ENCODE results near the gene TBC1D22A.

GRCh38 chr22:47122441-47123000, 360.1 kb downstream of the TBC1D22A start:
- TF ChIP-seq CTCF (IDR thresholded peaks at IDR 0.05) = no peak
- no peak for TF ChIP-seq POLR2A (IDR thresholded peaks at IDR 0.05)

Measured in heart left ventricle (tissue), 13 donors.